Measurements from ENCODE around the gene SRRM4.

Gene SRRM4

GRCh38 chr12:119149270-119149669 is 167.9 kb downstream of the SRRM4 start:
- no peak for TF ChIP-seq CTCF (conservative IDR thresholded peaks at IDR 0.05; ENCODE audit: low read depth)
- H3K27ac ChIP-seq, result no peak overlapping the region
- ChIA-PET CTCF (no interaction called here), POLR2A (ENCODE audit: low non-redundant PET) (no interaction called here)
- DNase-seq (ENCODE audit: low spot score), result no peak

- POLR2A ChIA-PET (ENCODE audit: low non-redundant PET), result no interaction called here
- no peak for DNase-seq (ENCODE audit: low spot score)
- no peak overlapping the region for H3K27ac ChIP-seq
- CTCF ChIA-PET, result interaction anchor here (0.7 kb wide), 1 partner anchor 15 kb away, joined by 4 read pairs; no protein-coding TSS in a partner anchor
- no peak for TF ChIP-seq CTCF (conservative IDR thresholded peaks at IDR 0.05; ENCODE audit: low read depth)
Measured at GRCh38 chr12:119151445-119152026, 170.2 kb downstream of the SRRM4 start.

- CTCF ChIA-PET, result no interaction called here
- DNase-seq (ENCODE audit: low spot score), result no peak
- POLR2A ChIA-PET (ENCODE audit: low non-redundant PET), result no interaction called here
- TF ChIP-seq CTCF (conservative IDR thresholded peaks at IDR 0.05; ENCODE audit: low read depth), result no peak
- H3K27ac ChIP-seq, result no peak overlapping the region
Measured at GRCh38 chr12:119153477-119154434, 172.4 kb downstream of the SRRM4 start.

GRCh38 chr12:119154435-119154818 is 173.1 kb downstream of the SRRM4 start:
- no peak for TF ChIP-seq CTCF (conservative IDR thresholded peaks at IDR 0.05; ENCODE audit: low read depth)
- ChIA-PET CTCF (no interaction called here), POLR2A (ENCODE audit: low non-redundant PET) (no interaction called here)
- H3K27ac ChIP-seq, result no peak overlapping the region
- no peak for DNase-seq (ENCODE audit: low spot score)

- no peak overlapping the region for H3K27ac ChIP-seq
- DNase-seq (ENCODE audit: low spot score), result no peak
- no peak for TF ChIP-seq CTCF (conservative IDR thresholded peaks at IDR 0.05; ENCODE audit: low read depth)
- ChIA-PET POLR2A (ENCODE audit: low non-redundant PET) (no interaction called here), CTCF (interaction anchor here (0.6 to 0.7 kb wide), 5 partner anchors 211 to 945 kb away, joined by 3 to 7 read pairs (median 3); no protein-coding TSS in a partner anchor)
Measured at GRCh38 chr12:119156401-119157044, 175.2 kb downstream of the SRRM4 start.

- POLR2A ChIA-PET (ENCODE audit: low non-redundant PET), result no interaction called here
- no peak for DNase-seq (ENCODE audit: low spot score)
- CTCF ChIA-PET, result no interaction called here
- H3K27ac ChIP-seq, result no peak overlapping the region
- TF ChIP-seq CTCF (conservative IDR thresholded peaks at IDR 0.05; ENCODE audit: low read depth), result no peak
Measured at GRCh38 chr12:119157528-119157927, 176.2 kb downstream of the SRRM4 start.
